Psoas muscle (tissue), 8 donors: ENCODE data around the gene ATP2C1. TPM values are rescaled to one million over a fixed set of nuclear protein-coding genes. Genes with fewer than 3 reads are reported as not detected.
A peak's percentile ranks its signal among the peaks of the same experiment; 100 is the strongest.
"Not testable (repeated sequence)": the region's sequence is repeated elsewhere in the genome, so short reads cannot be mapped to it uniquely, and the experiment has no call there.

Experiments
- ATAC-seq, 4 donors: fragments of 200-7000 bp; cut with Tn5 transposase; one replicate each; pipeline ENCODE4 v1.9.1; 2020; ENCODE audit warnings: moderate library complexity in 3 of 4, mild to moderate bottlenecking in 2 of 4
- DNase-seq, 2 donors: peaks; one replicate each; pipeline ENCODE4 v3.0.0-alpha.2; 2020
- H3K27ac ChIP-seq: fragments of 200-600 bp; one replicate; pipeline ENCODE4 v1.8.0; 2022
- H3K27me3 ChIP-seq, 3 donors: fragments of 200-600 bp in 1 of 3; one replicate each; pipeline versions ENCODE4 v1.6.1 to v1.8.0; 2013 to 2022; ENCODE audit warnings: low read length in 2 of 3, mild to moderate bottlenecking in 2 of 3, moderate library complexity in 1 of 3; ENCODE audit not compliant: insufficient read depth in 3 of 3
- H3K36me3 ChIP-seq, 2 donors: fragments of 200-600 bp in 1 of 2; one replicate each; pipeline versions ENCODE4 v1.6.1 to v1.8.0; 2013 to 2022; ENCODE audit warnings: low read depth in 1 of 2, mild to moderate bottlenecking in 1 of 2, moderate library complexity in 1 of 2; ENCODE audit not compliant: insufficient read depth in 1 of 2
- H3K4me1 ChIP-seq: fragments of 200-600 bp; one replicate; pipeline ENCODE4 v1.8.0; 2022
- H3K4me3 ChIP-seq: fragments of 200-600 bp; one replicate; pipeline ENCODE4 v1.8.0; 2022; ENCODE audit warnings: mild to moderate bottlenecking
- H3K9me3 ChIP-seq: fragments of 200-600 bp; one replicate; pipeline ENCODE4 v1.8.0; 2022
- WGBS, 3 donors: extraction: QIAGEN DNeasy Blood & Tissue Kit; methylation state at CpG; one replicate each; pipeline versions ENCODE4 v1.1.6 to v1.1.7; 2013; 5-methylcytosine and 5-hydroxymethylcytosine counted together
- intact Hi-C, 2 donors: fragments of 100-400 bp; cut with DNase I; formaldehyde crosslinking; loops; one replicate each; pipeline versions ENCODE4 v1.11.0 to v1.14.2; 2022
- polyA plus RNA-seq, 3 donors: library from polyadenylated mRNA; stranded (reverse); fragments of 200-250 nt; gene quantifications; one replicate each; pipeline ENCODE4 v1.2.3, GENCODE V29; 2013
- total RNA-seq, 4 donors: library from RNA; stranded (reverse); fragmentation: NEBNext Ultra II Directional in 2 of 4; extraction: Animal tissue kit (Norgen Biotek cat#: 25700) in 2 of 4; gene quantifications; one replicate each; pipeline versions ENCODE4 v1.2.1 to v1.2.4, GENCODE V29; 2021 to 2023
- TF ChIP-seq, protein P1 (sequence below): fragments of 200-600 bp; IDR thresholded peaks from one replicate; pipeline ENCODE4 v1.8.0; 2022; ENCODE audit warnings: antibody characterized with exemption
- donor health status: healthy with polysubstance abuse.
- donor health status: DM: no; HTN: no; CAD: no; lungs with moderate emphysema.
- donor health status: Bipolar disorder and iron deficiency.
- donor health status: healthy.
- donor health status: DM: yes; HTN: yes; CAD: no.
- donor health status: DM: no; HTN: no; CAD: no.
- donor health status: DM: no; HTN: no; CAD: no.
- donor health status: DM: yes; HTN: yes; CAD: no.

Gene ATP2C1
- total and polyA plus RNA-seq, 7 donors = 20.5 to 46.2 (median 30.6) TPM

DNA sequence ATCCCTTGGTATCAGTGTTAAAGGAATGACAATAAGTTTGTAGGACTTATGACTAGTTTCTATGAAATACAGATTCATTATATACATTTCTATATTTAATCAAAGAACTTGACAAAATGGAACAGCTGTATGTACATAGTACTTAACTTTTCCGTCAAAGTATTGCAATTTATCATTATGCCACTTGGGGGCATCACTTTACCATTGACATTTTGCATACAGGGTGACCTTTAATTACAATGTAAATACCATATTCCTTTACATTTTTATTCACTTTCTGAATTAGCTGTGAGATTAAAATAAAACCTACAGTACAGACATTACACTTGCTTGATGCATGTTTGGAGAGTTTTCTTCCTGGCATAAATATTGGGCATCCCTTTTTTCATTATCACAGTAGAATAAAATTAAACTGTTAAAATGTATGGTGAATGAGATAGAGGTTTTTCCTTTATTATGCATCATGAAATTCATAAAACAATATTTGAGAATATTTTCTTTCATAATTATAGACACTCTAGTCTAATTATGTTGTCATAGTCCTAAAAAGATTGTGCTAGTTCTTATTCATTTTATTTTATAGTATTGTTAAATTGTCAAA is 139.7 kb downstream of the ATP2C1 start:
- TF ChIP-seq, protein P1, sequence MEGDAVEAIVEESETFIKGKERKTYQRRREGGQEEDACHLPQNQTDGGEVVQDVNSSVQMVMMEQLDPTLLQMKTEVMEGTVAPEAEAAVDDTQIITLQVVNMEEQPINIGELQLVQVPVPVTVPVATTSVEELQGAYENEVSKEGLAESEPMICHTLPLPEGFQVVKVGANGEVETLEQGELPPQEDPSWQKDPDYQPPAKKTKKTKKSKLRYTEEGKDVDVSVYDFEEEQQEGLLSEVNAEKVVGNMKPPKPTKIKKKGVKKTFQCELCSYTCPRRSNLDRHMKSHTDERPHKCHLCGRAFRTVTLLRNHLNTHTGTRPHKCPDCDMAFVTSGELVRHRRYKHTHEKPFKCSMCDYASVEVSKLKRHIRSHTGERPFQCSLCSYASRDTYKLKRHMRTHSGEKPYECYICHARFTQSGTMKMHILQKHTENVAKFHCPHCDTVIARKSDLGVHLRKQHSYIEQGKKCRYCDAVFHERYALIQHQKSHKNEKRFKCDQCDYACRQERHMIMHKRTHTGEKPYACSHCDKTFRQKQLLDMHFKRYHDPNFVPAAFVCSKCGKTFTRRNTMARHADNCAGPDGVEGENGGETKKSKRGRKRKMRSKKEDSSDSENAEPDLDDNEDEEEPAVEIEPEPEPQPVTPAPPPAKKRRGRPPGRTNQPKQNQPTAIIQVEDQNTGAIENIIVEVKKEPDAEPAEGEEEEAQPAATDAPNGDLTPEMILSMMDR = peak; percentile 55
- H3K9me3 ChIP-seq = no peaks in the 10 kb centered on the region
- peaks cover 0 to 21% of the 10 kb centered on the region in 2 donors for H3K36me3 ChIP-seq
- ATAC-seq (no peak), DNase-seq (no peak)
- H3K27me3 ChIP-seq = no peaks in the 10 kb centered on the region
- no peaks in the 10 kb centered on the region for H3K4me1 ChIP-seq
- H3K27ac ChIP-seq = no peak overlapping the region
- 36 to 50% (median 37%) methylated on average over 1 of the region's 1 CpG for WGBS, 3 donors
- intact Hi-C loops = loop anchor here (10.0 kb wide), 3 partner anchors 351 to 1001 kb away; partner anchors contain the start of genes CPNE4 (in 1 of the 2) and NUDT16 (in 1 of the 2)
- H3K4me3 ChIP-seq = no peak overlapping the region

DNA sequence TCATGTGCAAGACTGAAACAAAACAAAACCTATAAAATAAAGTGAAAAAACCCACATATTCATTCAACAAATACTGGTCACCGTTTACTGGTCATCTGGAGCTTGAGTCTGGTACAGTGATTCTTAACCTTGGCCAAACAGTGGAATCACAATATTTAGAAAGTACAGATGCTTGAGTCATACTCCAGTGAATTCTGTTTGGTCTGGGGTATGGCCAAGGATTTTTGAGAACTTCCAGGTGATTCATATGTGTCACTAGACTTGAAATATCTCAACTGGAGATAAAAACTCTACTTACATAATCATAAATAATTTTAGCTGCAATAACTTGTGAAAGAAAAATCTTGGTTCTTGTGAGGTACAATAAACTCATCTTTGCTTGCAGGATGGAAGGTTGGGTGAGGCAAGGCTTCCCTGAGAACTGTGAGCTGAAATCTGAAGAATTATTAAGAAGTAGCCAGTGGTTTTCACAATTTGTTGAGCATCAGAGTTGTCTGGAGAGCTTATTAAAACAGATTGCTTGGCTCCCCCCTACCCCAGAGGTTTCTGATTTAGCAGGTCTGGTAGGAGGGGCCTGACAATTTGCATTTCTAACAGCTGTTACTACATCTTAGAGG is 142.4 kb downstream of the ATP2C1 start:
- peaks cover 0 to 3% of the 10 kb centered on the region in 2 donors for H3K36me3 ChIP-seq
- H3K9me3 ChIP-seq = no peaks in the 10 kb centered on the region
- 44 to 89% (median 81%) methylated on average over 1 of the region's 1 CpG for WGBS, 3 donors
- H3K4me3 ChIP-seq = no peak overlapping the region
- intact Hi-C loops = loop anchor here (10.0 kb wide), 3 partner anchors 348 to 998 kb away; partner anchors contain the start of genes CPNE4 (in 1 of the 2) and NUDT16 (in 1 of the 2)
- H3K4me1 ChIP-seq = no peaks in the 10 kb centered on the region
- DNase-seq = no peak
- H3K27ac ChIP-seq = no peak overlapping the region
- no peak for ATAC-seq
- no peaks in the 10 kb centered on the region for H3K27me3 ChIP-seq
- TF ChIP-seq, protein P1 = no peak

DNA sequence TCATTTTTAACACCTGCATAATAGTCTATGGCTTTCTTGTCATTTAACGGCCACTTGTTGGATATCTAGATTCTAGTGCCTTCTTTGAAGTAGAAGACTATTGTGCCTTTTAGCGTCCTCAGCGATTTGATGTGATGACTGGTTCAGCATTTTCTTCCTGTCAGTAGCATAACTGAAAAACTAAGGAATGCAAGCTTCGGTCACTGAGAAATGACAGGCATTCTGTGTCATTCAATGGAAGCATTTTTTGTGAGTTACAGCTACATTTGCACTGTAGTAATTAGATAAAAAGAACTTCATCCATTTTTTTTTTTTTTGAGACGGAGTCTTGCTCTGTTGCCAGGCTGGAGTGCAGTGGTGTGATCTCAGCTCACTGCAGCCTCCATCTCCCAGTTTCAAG is 143.1 kb downstream of the ATP2C1 start:
- no peak overlapping the region for H3K4me3 ChIP-seq
- 91 to 92% (median 92%) methylated on average over 5 of the region's 5 CpGs for WGBS, 3 donors
- H3K36me3 ChIP-seq = no peaks in the 10 kb centered on the region
- H3K4me1 ChIP-seq = no peaks in the 10 kb centered on the region
- no peaks in the 10 kb centered on the region for H3K27me3 ChIP-seq
- ATAC-seq (no peak), DNase-seq (no peak)
- no peak overlapping the region for H3K27ac ChIP-seq
- intact Hi-C loops = loop anchor here (10.0 kb wide), 3 partner anchors 348 to 998 kb away; partner anchors contain the start of genes CPNE4 (in 1 of the 2) and NUDT16 (in 1 of the 2)
- H3K9me3 ChIP-seq = no peaks in the 10 kb centered on the region
- TF ChIP-seq, protein P1 = no peak

DNA sequence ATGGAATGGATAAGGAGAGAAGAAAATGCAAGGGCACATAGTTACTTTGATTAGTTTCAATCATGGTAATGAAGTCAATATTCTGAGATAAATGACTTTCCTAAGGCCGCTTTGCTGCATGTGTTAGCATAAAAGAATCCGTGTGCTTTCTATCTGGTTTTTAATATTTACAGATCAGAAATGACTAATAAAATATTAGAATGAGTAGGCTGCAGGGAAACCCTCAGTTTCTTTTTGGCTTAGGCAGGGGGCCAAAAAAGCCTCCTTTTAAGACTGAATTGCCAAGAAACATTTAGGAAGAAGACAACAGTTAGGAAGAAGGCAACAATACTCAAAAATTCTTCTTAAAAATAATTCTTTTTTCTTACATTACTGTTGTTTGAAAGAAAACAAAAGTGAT is 144.4 kb downstream of the ATP2C1 start:
- H3K4me3 ChIP-seq = no peak overlapping the region
- no peaks in the 10 kb centered on the region for H3K27me3 ChIP-seq
- H3K9me3 ChIP-seq = no peaks in the 10 kb centered on the region
- no peaks in the 10 kb centered on the region for H3K36me3 ChIP-seq
- WGBS, 3 donors = 71 to 95% (median 90%) methylated on average over 2 of the region's 2 CpGs
- DNase-seq = no peak
- intact Hi-C loops = loop anchor here (10.0 kb wide), 3 partner anchors 346 to 996 kb away; partner anchors contain the start of genes CPNE4 (in 1 of the 2) and NUDT16 (in 1 of the 2)
- H3K27ac ChIP-seq = no peak overlapping the region
- no peak for ATAC-seq
- TF ChIP-seq, protein P1 = no peak
- H3K4me1 ChIP-seq = no peaks in the 10 kb centered on the region

DNA sequence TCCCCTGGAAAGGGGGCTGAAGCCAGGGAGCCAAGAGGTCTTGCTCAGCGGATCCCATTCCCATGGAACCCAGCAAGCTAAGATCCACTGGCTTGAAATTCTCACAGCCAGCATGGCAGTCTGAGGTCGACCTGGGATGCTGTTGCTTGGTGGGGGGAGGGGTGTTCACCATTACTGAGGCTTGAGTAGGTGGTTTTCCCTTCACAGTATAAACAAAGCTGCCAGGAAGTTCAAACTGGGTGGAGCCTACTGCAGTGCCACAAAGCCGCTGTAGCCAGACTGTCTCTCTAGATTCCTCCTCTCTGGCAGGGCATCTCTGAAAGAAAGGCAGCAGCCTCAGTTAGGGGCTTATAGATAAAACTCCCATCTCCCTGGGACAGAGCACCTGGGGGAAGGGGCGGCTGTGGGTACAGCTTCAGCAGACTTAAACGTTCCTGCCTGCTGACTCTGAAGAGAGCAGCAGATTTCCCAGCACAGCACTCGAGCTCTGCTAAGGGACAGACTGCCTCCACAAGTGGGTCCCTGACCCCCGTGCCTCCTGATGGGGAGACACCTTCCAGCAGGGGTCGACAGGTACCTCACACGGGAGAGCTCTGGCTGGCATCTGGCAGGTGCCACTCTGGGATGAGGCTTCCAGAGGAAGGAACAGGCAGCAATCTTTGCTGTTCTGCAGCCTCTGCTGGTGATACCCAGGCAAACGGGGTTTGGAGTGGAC is 148.5 kb downstream of the ATP2C1 start:
- H3K4me1 ChIP-seq, ATAC-seq, H3K9me3 ChIP-seq, intact Hi-C loops, H3K27me3 ChIP-seq, H3K27ac ChIP-seq, H3K4me3 ChIP-seq, DNase-seq, H3K36me3 ChIP-seq: not testable (repeated sequence)
- 81 to 84% (median 81%) methylated on average over 10 of the region's 10 CpGs for WGBS, 3 donors
